HG03060 (cell line): ENCODE data around the gene RPS24.
"Not testable (repeated sequence)": the region's sequence is repeated elsewhere in the genome, so short reads cannot be mapped to it uniquely, and the experiment has no call there.

Experiments used
- ATAC-seq: cut with Tn5 transposase; IDR thresholded peaks from one replicate; pipeline ENCODE4 v1.9.1; 2021; ENCODE audit warnings: low read depth, moderate number of reproducible peaks; ENCODE audit not compliant: unreplicated experiment

The RPS24 gene

DNA sequence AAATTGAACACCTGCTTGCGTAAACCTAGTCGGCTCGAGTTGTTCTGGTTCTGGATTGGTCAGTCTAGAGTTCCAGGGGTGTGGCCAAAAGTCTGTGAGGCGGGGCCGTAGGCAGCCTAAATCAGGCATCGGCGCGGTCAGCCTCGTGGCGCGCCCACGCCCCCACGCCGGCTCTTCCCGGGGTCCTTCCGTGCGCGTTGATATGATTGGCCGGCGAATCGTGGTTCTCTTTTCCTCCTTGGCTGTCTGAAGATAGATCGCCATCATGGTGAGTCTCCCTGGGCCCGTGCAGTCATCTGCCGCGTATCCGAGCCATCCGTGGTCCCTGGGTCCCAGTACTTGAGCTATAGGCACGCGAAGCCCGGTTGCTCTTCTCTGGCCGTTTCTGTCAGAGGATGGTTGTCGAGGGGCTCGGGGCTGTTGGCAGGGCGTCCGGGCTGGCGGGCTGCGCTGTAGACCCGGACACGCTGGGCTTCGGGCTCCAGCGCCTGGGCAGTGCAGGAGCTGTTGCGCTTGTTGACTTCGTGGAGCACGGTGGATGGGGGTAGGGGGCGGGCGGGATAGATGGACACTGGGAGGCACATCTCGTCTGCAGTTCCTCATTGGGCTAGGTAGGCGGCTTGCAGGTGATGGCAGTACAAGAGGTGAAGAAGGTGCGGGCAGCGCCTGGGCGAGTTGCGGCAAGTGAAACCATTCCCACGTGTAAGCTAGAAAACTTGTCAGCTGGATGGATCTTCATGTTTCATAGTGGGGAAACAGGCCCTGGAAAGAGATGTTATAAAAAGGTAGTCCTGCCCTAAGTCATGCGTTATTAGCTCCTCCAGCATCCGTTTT, at the start of gene RPS24:
TSS of gene RPS24 (plus strand) at position 227 of the 834 bp plus-strand sequence. CDS start at position 266, 39 bp downstream.
- peak; percentile 75 for ATAC-seq

DNA sequence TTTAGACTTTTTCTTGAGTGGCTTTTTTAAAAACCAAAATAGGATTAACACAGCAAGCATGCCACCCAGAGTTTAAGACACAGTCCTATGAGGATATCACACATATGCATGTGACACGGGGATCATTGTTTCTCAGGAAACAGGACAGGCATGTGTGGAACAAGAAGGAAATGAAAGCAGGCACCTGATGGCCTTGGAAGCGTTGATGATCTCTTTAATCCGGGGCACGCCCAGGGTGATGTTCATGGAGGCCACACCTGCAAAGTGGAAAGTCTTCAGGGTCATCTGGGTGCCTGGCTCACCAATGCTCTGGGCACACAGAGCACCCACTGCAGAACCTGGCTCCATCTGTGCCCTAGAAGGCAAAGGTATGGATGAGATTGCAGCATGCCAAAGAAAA, 48.7 kb upstream of the RPS24 start:
- no peak for ATAC-seq

DNA sequence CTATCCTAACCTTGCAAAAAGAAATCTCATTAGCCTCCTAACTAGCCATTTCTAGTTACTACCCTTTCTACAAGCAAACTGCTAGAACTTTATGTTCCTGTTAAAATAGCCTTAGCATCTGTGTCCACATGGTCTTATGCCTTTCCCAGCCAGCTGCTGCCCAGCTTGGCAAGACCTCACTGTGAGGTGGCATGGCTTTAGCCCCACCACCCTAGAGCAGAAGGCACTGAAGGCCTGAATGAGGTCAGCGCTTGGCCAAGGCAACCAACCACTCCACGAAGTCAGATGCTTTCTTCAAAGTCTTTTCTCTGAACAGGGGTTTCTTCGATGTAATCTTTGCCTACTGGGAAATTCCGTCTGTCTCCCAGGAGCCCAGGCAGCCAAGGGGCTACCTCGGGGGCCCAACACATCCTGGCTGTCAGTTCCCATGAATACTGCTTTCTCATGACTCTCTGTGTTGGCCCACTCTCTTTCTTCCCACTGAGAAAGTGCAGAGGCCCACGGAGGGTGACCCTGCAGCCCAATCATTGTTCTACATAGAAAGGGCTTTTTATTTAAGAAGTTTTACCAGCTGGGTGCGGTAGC, 45.9 kb upstream of the RPS24 start:
- no peak for ATAC-seq

DNA sequence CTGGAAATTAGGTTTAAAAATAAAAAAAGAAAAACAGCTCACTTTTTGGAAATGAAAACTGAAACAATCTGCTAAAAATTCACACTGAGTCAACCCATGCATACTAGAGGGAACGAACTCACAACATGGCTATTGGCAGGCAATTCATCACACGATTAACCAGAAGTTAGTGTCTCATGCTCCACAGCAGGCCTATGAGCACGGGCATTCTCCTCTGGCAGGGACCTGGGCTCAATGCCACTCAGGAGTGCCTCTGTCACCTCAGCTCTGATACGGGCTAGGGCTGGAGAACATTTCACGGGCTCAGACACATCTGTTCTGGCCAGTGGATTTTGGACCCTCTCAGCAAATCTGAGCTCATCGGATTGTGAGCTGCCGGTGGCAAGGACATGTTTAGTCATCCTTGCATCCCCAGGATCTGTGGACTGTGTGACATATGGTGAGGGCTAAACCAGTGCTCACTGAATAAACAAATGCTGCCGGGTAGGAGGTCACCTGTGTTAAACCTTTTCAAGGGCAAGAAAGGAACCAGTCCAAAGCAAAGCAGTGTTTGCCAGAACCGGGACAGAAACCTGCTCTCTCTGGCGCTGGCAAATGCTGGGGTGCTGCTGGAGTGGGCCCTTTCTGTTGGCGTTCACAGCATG, 44.5 kb upstream of the RPS24 start:
- no peak for ATAC-seq

DNA sequence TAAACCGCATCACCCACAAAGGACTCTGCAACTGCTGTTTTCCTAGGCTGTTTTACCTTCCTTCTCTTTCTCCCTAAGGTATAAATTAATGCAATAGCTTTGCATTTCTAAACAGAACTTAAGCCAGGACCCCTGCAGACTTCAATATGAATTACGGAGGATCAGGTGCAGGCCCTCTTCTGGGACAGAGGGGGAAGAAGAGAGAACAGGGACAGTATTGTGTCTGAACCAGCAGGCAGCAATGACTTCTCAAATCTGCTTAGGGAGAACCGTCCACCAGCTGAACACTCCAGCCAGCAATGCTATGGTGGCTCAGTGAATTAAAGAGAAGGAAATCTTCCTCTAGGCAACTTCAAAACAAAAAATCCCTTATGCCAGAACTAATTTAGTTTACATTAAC, 40.0 kb upstream of the RPS24 start:
- no peak for ATAC-seq

DNA sequence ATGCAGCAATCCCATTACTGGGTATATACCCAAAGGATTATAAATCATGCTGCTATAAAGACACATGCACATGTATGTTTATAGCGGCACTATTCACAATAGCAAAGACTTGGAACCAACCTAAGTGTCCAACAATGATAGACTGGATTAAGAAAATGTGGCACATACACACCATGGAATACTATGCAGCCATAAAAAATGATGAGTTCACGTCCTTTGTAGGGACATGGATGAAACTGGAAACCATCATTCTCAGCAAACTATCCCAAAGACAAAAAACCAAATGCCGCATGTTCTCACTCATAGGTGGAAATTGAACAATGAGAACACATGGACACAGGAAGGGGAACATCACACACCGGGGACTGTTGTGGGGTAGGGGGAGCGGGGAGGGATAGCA, 34.9 kb upstream of the RPS24 start:
- ATAC-seq, result not testable (repeated sequence)

DNA sequence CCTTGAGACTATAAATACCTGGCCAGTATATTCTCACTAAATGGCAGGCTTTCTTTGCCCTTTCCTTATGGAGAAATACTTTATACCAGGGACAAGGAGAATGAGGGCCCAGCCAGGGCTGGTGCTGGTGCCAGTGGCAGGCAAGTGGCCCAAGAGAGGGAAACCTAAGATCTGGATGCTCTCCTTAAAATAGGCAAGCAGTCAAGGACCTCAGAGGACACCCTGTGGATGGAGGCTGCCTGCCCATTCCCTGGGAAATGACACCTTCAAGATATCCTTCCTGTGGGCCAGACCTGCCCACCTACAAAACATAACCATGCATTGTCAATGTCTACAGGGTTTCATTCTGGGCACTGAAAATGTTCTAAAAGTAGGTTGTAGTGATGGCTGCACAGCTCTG, 33.5 kb upstream of the RPS24 start:
- no peak for ATAC-seq

DNA sequence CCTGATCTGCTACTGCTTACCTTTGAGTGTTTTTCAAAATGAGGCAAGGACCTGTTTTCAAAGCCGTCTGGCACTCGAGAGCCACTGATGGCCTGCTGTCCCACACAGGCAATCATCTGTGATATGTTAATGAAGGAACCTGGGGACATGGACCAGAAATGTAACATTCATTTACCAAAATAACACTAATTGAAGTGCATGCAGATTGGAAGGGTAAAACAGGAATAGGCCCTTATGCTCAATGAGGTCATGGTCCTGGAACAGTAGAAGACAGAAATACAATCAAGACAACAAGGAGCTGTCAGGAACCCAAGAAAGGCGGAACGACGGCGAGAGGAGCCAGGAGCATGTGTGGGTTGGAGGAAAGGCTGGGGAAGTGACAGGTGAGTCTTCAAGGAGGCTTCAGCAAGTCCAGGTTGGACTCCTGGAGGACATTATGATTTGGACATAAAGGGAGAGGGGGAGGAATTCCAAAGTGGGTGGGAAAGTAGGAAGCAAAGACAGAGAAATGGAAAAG, 32.6 kb upstream of the RPS24 start:
- no peak for ATAC-seq

DNA sequence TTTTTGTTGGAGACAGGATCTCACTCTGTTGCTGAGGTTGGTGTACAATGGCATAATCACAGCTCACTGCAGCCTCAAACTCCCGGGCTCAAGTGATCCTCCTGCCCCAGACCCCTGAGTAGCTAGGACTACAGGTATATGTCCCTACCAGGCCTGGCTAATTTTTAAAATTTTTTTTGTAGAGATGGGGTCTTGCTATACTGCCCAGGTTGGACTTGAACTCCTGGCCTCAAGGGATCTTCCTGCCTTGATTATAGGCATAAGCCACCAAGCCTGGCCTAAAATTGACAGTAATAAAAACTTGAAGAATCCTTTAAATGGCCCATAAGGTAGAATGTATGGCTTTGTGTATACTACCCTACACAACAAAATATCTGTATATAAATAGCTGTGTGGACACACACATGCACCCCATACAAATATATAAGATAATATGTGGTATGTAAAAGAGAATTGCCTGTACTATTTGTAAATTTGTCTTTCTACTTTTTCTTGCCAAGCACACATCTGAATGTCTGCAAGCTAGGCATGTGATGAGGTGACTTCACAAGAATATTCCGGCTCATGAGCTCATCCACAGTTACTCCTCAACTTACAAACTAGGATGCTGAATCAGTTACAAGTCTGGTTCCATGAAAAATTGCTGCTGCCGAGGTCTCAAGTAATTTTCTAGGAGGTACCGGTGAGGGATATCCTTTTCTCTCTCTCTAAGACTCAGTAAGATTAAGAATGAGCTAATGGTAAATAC, 30.9 kb upstream of the RPS24 start:
- ATAC-seq, result no peak

DNA sequence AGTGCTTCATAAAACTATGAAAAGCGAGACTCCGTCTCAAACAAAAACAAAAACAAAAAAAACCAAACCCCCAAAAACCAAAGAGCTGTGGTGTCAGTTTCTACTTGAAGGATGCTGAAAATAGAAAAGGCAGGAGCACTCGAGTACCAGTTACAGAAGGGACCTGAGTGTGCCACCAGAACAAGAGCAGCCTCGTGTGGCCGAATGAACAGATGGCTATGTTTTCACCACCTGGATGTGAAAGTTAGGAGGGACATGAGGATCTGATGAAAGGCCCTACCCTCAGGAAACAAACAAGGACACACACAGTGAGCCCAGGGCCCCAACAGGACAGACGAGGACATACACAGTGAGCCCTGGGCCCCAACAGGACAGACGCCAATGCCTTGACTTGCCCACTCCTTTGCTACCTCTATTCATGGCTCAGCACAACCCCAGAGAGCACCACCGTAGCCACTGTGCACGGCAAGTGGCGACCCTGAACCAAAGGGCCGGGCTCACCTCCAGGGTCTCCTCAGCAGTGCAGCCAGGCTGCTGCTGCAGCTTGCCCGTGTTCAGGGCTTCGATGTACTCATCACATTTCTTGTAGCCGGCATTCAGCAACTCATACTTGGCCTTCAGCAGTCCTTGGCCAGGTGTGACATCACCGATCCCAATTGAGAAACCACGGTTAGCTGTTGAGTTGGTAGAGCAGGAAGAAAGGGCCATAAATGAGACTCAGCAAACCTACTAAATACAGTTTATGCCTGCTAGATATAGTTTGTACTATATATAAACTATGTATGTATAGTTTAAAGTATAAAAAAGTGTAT, 29.2 kb upstream of the RPS24 start:
- ATAC-seq, result no peak

DNA sequence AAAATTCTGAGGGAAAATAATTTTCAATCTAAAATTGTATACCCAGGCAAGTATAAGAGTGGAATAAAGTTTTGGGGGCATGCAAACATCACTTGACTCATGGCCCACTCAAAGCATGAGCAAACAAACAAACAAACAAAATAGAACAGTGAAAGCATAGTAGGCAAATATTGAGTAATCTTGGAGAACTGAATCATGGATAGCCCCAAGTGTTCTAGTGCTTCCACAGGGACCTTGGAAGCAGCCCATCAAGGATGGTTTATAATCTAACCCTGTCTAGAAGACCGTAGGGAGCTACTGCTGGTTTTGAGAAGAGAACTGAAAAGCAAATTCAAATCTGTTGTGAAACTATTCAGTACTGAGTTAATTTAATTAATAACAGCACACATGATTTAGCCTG, 26.5 kb upstream of the RPS24 start:
- ATAC-seq, result no peak

DNA sequence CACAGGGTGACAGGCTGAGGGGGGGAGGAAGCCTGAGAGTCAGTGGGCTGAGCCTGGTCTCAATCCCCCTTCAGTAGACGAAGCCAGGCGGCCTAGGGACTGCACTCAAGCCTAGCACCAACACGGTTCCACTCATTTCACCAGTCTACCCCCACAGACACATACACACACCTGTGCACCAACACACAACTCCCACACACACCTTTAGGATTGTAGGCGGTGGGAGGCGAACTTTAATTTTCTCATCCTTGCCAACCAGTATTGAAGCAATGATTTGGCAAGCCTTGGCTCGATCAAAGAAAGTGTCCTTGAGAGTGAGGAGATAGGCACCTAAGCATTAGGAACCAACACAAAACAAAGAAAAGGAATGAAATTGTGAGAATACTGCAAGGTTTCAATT, 24.0 kb upstream of the RPS24 start:
- ATAC-seq, result no peak

DNA sequence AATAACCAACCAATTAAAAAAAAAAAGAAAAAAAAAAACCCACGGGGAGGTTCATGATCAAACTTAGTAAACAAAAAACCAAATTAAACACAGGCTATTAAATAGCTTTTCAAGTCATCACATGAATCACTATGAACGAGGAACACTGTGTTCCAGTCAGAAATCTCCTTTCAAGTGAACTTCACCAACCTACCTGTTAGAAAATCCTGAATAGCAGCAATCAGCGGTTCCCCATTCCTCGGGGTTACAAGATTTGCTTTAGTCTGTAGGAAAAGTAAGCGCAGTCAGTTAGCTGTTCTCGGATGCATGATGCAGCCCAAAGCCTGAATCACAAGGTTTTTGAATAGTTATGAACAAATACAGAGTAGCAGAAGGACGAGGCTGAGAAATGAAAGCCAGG, 23.4 kb upstream of the RPS24 start:
- no peak for ATAC-seq

DNA sequence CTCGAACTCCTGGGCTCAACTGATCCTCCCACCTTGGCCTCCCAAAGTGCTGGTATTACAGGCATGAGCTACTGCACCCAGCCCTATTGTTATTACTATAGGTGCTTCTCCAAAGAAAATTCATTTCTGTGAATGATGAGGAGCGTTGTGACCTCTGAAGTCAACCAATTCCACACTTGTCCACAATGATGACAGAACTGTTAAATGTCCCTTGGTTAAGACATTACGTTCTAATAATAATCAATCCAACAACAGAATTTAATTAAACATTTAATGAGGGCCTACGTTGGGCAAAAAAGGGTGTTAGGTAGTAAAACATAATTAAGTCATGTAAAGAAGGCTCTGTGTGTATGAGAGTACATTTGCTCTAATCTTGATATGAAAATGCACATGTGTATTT, 22.6 kb upstream of the RPS24 start:
- ATAC-seq, result no peak

DNA sequence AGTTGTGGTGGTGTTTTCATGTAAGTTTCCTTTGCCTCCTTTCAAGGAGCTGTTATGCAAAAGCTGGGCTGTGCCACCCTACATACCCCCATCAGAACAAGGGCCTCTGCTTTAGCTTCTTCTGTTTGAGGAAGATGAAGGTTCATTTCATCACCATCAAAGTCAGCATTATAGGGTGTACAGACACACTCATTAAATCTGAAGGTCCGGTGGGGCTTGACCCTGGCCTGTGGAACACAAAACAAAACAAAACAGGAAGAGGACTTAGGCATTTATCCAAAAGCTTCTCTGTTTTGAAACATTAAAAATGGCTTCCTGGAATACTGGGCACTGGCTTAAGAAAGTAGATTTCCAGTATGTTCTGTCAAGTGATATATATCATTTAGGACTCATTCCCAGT, 20.1 kb upstream of the RPS24 start:
- ATAC-seq, result no peak

DNA sequence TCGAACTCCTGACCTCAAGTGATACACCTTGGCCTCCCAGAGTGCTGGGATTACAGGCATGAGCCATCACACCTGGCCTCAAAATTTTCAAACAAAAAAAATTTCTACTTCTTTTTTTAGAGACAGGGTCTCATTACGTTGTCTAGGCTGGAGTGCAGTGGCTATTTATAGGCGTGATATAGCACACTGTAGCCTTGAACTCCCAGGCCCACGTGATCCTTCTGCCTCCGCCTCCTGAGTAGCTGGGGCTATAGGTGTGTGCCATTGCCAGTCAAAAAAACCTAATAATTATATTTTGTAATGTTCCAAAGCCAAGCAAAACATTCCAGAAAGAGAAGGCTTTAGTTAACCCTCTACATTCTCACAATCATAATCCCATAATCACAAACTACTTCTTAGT, 18.1 kb upstream of the RPS24 start:
- ATAC-seq, result no peak

DNA sequence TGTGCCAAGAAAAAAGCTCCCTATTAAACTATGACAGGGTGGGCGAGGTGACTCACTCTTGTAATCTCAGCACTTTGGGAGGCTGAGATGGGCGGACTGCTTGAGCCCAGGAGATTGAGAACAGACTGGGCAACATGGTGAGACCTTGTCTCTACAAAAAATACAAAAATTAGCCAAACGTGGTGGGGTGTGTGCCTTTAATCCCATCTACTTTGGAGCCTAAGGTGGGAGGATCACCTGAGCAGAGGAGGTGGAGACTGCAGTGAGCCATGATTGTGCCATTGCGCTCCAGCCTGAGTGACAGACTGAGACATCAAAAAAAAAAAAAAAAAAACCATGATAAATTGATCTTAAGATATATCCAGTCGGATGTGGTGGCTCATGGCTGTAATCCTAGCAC, 15.8 kb upstream of the RPS24 start:
- ATAC-seq, result no peak

DNA sequence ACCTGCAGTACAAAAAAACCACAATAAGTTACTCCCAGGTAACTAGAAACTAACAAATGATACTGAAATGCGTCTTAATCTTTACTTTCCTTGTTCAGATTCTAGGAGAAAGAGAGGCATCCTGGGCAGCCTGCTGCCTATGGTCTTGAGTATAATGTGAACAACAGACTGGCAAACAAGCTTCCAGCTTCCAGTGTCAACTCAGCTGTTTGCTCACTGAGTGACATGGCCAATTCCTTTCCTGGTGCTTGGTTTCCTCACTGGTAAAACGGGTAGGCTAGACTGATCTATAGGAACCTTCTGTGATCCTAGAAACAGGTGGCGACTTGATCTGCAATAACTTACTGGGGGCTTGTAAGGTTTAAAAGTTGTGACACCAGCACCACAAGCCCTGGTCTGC, 14.4 kb upstream of the RPS24 start:
- no peak for ATAC-seq

DNA sequence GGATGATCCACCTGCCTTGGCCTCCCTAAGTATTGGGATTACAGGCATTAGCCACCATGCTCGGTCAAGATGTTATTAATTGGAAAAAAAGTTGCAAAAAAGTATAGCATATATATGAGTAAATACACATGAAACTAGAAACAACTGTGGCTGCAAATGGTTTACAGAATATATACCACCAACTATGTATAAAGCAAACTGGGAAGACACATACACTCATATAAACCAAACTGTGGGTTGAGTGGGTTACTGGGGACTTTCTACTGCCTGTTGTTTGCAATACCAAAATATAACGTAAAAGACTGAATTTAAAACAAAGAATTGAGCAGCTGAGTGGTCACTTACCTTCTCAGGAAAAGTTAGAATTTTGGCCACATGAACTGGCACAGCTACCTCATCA, 12.5 kb upstream of the RPS24 start:
- ATAC-seq, result no peak

DNA sequence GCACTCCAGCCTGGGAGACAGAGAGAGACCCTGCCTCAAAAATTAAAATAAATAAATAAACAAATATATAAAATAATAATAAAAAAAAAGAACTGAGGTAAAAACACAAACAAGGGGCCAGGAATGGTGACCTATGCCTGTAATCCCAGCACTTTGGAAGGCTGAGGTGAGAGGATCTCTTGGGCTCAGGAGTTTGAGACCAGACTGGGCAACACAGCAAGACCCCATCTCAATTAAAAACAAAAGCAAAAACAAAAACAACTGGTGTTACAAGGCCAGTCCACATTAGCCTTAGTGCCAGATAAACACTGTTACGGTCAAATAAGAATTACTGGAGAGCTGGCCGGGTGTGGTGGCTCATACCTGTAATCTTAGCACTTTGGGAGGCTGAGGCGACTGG, 9.9 kb upstream of the RPS24 start:
- ATAC-seq, result no peak
